HPDE6-E6E7 (cell line): ENCODE results near the gene SLC5A12.

Experiments
- DNase-seq: peaks from one replicate; pipeline ENCODE4 v3.0.0; 2011; ENCODE audit warnings: missing footprints; ENCODE audit errors: extremely low spot score

Gene SLC5A12

GRCh38 chr11:26721948-26722475, at the start of gene SLC5A12:
TSS of gene SLC5A12 (minus strand) at chr11:26722060. CDS start at chr11:26721714, 346 bp downstream.
- DNase-seq, result no peak

- no peak for DNase-seq
Measured at GRCh38 chr11:26769027-26769426, 47.2 kb upstream of the SLC5A12 start.

GRCh38 chr11:26767060-26767459, 45.2 kb upstream of the SLC5A12 start:
- no peak for DNase-seq

- no peak for DNase-seq
Measured at GRCh38 chr11:26765323-26765722, 43.5 kb upstream of the SLC5A12 start.

GRCh38 chr11:26764825-26765224, 43.0 kb upstream of the SLC5A12 start:
- no peak for DNase-seq

- no peak for DNase-seq
Measured at GRCh38 chr11:26764315-26764714, 42.5 kb upstream of the SLC5A12 start.

GRCh38 chr11:26762089-26762488, 40.2 kb upstream of the SLC5A12 start:
- no peak for DNase-seq

- DNase-seq, result no peak
Measured at GRCh38 chr11:26761361-26761809, 39.5 kb upstream of the SLC5A12 start.

- DNase-seq, result no peak
Measured at GRCh38 chr11:26757995-26758394, 36.1 kb upstream of the SLC5A12 start.

- DNase-seq, result no peak
Measured at GRCh38 chr11:26755762-26756161, 33.9 kb upstream of the SLC5A12 start.

GRCh38 chr11:26753723-26754504, 32.1 kb upstream of the SLC5A12 start:
- peak; percentile 20 for DNase-seq

GRCh38 chr11:26749927-26750326, 28.1 kb upstream of the SLC5A12 start:
- no peak for DNase-seq

GRCh38 chr11:26743622-26744021, 21.8 kb upstream of the SLC5A12 start:
- no peak for DNase-seq

GRCh38 chr11:26742966-26743365, 21.1 kb upstream of the SLC5A12 start:
- no peak for DNase-seq

GRCh38 chr11:26741036-26741435, 19.2 kb upstream of the SLC5A12 start:
- no peak for DNase-seq

GRCh38 chr11:26739366-26740073, 17.7 kb upstream of the SLC5A12 start:
- no peak for DNase-seq

- DNase-seq, result no peak
Measured at GRCh38 chr11:26734691-26735090, 12.8 kb upstream of the SLC5A12 start.

- no peak for DNase-seq
Measured at GRCh38 chr11:26731084-26731456, 9.2 kb upstream of the SLC5A12 start.

GRCh38 chr11:26730414-26731083, 8.7 kb upstream of the SLC5A12 start:
- no peak for DNase-seq

GRCh38 chr11:26729284-26729683, 7.4 kb upstream of the SLC5A12 start:
- DNase-seq, result no peak

GRCh38 chr11:26726960-26727359, 5.1 kb upstream of the SLC5A12 start:
- no peak for DNase-seq

GRCh38 chr11:26719998-26720397, 1.9 kb downstream of the SLC5A12 start:
- DNase-seq, result no peak
